HG03103 (cell line): ENCODE measurements around the gene WDR86.

Experiments
- ATAC-seq: cut with Tn5 transposase; IDR thresholded peaks from one replicate; pipeline ENCODE4 v1.9.1; 2021; ENCODE audit warnings: low read depth; ENCODE audit not compliant: unreplicated experiment

Gene WDR86

GRCh38 chr7:151334628-151335027 lies 75.2 kb downstream of the WDR86 start:
- ATAC-seq, result no peak
